GM23248 (cell line): ENCODE measurements around the gene WWOX.

Experiments used
- EZH2 ChIP-seq: fragments of 200-600 bp; sonication (generic); IDR thresholded peaks from 2 replicates; pipeline ENCODE4 v1.6.1; 2018; ENCODE audit warnings: antibody characterized with exemption, mild to moderate bottlenecking; ENCODE audit not compliant: insufficient read depth, poor library complexity, severe bottlenecking
- EZH2phosphoT487 ChIP-seq: fragments of 200-600 bp; sonication (generic); IDR thresholded peaks from 2 replicates; pipeline ENCODE4 v1.6.1; 2018; ENCODE audit warnings: antibody characterized with exemption, moderate library complexity, mild to moderate bottlenecking, low read depth; ENCODE audit not compliant: insufficient read depth

DNA sequence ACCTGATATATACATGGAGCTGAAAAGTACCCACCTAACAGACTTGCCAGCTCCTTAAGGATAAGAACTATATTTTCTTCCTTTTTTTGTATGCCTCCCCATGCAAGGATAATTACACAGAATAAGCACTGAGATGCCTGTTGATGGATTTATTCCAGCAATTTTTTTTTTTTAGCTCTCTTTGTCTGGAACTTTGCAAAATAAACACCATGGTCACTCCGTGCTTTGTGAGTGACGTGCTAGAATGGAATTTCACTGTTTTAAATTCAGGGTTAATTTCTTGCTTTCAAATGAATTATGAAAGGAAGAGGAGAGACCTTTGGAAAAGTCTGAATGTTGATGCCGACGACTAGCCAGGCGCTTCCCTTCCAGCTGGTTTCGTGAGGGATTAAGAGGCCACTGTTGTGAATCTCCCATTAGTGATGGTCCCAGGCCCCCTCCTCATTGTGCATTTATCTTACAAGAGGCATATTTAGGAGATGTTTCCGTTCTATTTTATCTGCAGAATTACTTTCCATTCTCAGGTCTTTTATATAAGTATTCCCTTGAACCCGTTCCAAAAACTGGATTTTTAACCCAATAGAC, 529.1 kb downstream of the WWOX start:
- TF ChIP-seq EZH2phosphoT487 (no peak), EZH2 (no peak)
